ENCODE data around the gene GPR161. TPM values are rescaled to one million over a fixed set of nuclear protein-coding genes. Genes with fewer than 3 reads are reported as not detected.

The GPR161 gene
- total and polyA plus RNA-seq, 2 of the 13 experiments (the other 11 are each of a cell fraction or from before 2014, with no cell fraction given), result 0.13 to 0.35 TPM

GRCh38 chr1:168178638-168179437 lies 42.1 kb upstream of the GPR161 start, which contains the start of gene TIPRL (continued):
- no peak for TF ChIP-seq HIC2 (CRISPR knock-in tag; IDR thresholded peaks at IDR 0.05; ENCODE audit: low read depth)
- TF ChIP-seq MAFK (conservative IDR thresholded peaks at IDR 0.05 in 1 of 2, IDR thresholded peaks at IDR 0.05 in 1 of 2; ENCODE audit: low read length in 2 of 2), result no peak
- TF ChIP-seq CCDC6 (CRISPR knock-in tag; IDR thresholded peaks at IDR 0.05), result no peak; the same call in 1 of the 2 replicates
- TF ChIP-seq TEAD2 (CRISPR knock-in tag; IDR thresholded peaks at IDR 0.05), result no peak
- TF ChIP-seq SP4 (CRISPR knock-in tag; IDR thresholded peaks at IDR 0.05), result peak; percentile 89
- no peak for TF ChIP-seq ZNF468 (CRISPR knock-in tag; IDR thresholded peaks at IDR 0.05)
- TF ChIP-seq ZNF407 (CRISPR knock-in tag; IDR thresholded peaks at IDR 0.05; ENCODE audit: not compliant biosample characterization), result peak; percentile 74
- TF ChIP-seq, protein P1, sequence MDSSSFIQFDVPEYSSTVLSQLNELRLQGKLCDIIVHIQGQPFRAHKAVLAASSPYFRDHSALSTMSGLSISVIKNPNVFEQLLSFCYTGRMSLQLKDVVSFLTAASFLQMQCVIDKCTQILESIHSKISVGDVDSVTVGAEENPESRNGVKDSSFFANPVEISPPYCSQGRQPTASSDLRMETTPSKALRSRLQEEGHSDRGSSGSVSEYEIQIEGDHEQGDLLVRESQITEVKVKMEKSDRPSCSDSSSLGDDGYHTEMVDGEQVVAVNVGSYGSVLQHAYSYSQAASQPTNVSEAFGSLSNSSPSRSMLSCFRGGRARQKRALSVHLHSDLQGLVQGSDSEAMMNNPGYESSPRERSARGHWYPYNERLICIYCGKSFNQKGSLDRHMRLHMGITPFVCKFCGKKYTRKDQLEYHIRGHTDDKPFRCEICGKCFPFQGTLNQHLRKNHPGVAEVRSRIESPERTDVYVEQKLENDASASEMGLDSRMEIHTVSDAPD (CRISPR knock-in tag; IDR thresholded peaks at IDR 0.05), result peak; percentile 40; the same call in 1 of the 2 replicates
- TF ChIP-seq ZNF670 (CRISPR knock-in tag; IDR thresholded peaks at IDR 0.05; ENCODE audit: borderline replicate concordance), result peak; percentile 69; the same call in 1 of the 2 replicates
- TF ChIP-seq, protein P2, sequence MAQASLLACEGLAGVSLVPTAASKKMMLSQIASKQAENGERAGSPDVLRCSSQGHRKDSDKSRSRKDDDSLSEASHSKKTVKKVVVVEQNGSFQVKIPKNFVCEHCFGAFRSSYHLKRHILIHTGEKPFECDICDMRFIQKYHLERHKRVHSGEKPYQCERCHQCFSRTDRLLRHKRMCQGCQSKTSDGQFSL (CRISPR knock-in tag; IDR thresholded peaks at IDR 0.05), result no peak
- peak; percentile 74 for TF ChIP-seq GATAD2A (CRISPR knock-in tag; IDR thresholded peaks at IDR 0.05)
- no peak for TF ChIP-seq ESRRA (CRISPR knock-in tag; IDR thresholded peaks at IDR 0.05; ENCODE audit: low read depth)
- TF ChIP-seq KDM6A (CRISPR knock-in tag; IDR thresholded peaks at IDR 0.05; ENCODE audit: low read depth), result peak; percentile 8; the same call in 1 of the 2 replicates
- no peak for TF ChIP-seq ZNF260 (CRISPR knock-in tag; IDR thresholded peaks at IDR 0.05; ENCODE audit: borderline replicate concordance, low read depth)
- TF ChIP-seq, protein P3, sequence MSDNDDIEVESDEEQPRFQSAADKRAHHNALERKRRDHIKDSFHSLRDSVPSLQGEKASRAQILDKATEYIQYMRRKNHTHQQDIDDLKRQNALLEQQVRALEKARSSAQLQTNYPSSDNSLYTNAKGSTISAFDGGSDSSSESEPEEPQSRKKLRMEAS (IDR thresholded peaks at IDR 0.05), result peak; percentile 59
- TF ChIP-seq, protein P4, sequence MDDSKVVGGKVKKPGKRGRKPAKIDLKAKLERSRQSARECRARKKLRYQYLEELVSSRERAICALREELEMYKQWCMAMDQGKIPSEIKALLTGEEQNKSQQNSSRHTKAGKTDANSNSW (CRISPR knock-in tag; IDR thresholded peaks at IDR 0.05; ENCODE audit: borderline replicate concordance), result no peak
- no peak for TF ChIP-seq ZNF616 (CRISPR knock-in tag; IDR thresholded peaks at IDR 0.05; ENCODE audit: low read depth)
